Esophagus (tissue), 2 donors: ENCODE measurements around the gene FCRL4. TPM values are rescaled to one million over a fixed set of nuclear protein-coding genes. Genes with fewer than 3 reads are reported as not detected.

ENCODE experiments used
- H3K27ac ChIP-seq, 2 donors: one replicate each; pipeline ENCODE4 v1.5.1; 2013; ENCODE audit warnings: low read depth in 2 of 2, mild to moderate bottlenecking in 2 of 2, inconsistent platforms in 1 of 2, low read length in 1 of 2, moderate library complexity in 1 of 2
- H3K27me3 ChIP-seq, 2 donors: one replicate each; pipeline ENCODE4 v1.6.1; 2013; ENCODE audit warnings: low read length in 2 of 2, control low read depth in 1 of 2, mild to moderate bottlenecking in 1 of 2; ENCODE audit not compliant: insufficient read depth in 2 of 2, control insufficient read depth in 1 of 2
- H3K36me3 ChIP-seq, 2 donors: one replicate each; pipeline ENCODE4 v1.6.1; 2013; ENCODE audit warnings: low read length in 1 of 2; ENCODE audit not compliant: control insufficient read depth in 2 of 2, insufficient read depth in 2 of 2
- H3K4me1 ChIP-seq, 2 donors: one replicate each; pipeline ENCODE4 v1.6.1; 2013; ENCODE audit warnings: low read length in 1 of 2; ENCODE audit not compliant: control insufficient read depth in 2 of 2, insufficient read depth in 2 of 2
- H3K4me3 ChIP-seq, 2 donors: one replicate each; pipeline ENCODE4 v1.5.1; 2013; ENCODE audit warnings: low read length in 2 of 2, mild to moderate bottlenecking in 2 of 2, low read depth in 1 of 2, moderate library complexity in 1 of 2
- H3K9me3 ChIP-seq, 2 donors: one replicate each; pipeline ENCODE4 v1.6.1; 2013; ENCODE audit warnings: mild to moderate bottlenecking in 2 of 2, low read depth in 1 of 2, low read length in 1 of 2, moderate library complexity in 1 of 2; ENCODE audit not compliant: control insufficient read depth in 2 of 2, insufficient read depth in 1 of 2
- WGBS, 2 donors: extraction: QIAGEN DNeasy Blood & Tissue Kit; methylation state at CpG; one replicate each; pipeline ENCODE4 v1.1.7; 2013; 5-methylcytosine and 5-hydroxymethylcytosine counted together
- polyA plus RNA-seq, 2 donors: library from polyadenylated mRNA; stranded (reverse); fragments of 200-250 nt; gene quantifications; one replicate each; pipeline ENCODE4 v1.2.3, GENCODE V29; 2013
- donor health status: healthy with polysubstance abuse.
- donor health status: Bipolar disorder and iron deficiency.

FCRL4 gene
- not detected for polyA plus RNA-seq

DNA sequence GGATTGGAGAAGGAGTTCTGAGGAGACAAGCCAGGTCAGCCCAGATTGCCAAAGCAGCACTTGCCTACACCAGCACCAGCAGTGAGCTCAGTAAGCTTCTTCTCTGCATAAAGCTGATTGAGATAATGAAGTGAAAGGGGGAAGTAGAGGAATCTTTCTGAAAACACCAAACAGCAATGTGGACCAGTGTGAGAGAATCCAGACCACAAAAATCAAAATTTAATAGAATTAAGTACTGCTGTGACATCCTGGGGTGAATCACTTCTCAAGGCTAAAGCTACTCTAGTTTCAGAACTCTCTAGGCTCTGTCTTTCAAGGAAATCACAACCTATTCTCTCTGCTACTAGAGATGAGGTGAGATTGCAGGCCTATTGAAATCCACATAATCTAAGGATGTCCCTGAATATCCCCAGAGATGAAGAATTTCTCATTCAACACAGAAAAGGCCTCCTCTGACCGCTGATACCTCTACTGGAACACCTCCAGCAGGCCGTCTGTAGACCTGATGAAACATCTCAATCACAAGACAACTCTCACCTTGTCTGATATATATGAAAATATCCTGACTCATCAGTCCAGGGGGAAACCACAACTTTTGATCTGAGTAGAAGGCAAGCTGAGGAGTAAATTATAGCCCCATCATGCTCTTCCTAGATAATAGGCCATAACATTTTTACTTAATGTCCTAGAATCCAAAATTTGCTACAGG, at the start of gene FCRL4:
FCRL4 (minus strand) TSS at position 127 of the 709 bp plus-strand sequence. CDS start 141 bp downstream, outside the sequence.
- Histone ChIP-seq H3K4me3 (no peak within 1 kb of the TSS), H3K4me1 (no peaks in the 10 kb centered on the region), H3K27me3 (no peaks in the 10 kb centered on the region), H3K36me3 (no peaks in the 10 kb centered on the region), H3K9me3 (no peaks in the 10 kb centered on the region), H3K27ac (no peak within 1 kb of the TSS)
- WGBS, 2 donors: 63 to 69% methylated on average over 2 of the region's 2 CpGs

DNA sequence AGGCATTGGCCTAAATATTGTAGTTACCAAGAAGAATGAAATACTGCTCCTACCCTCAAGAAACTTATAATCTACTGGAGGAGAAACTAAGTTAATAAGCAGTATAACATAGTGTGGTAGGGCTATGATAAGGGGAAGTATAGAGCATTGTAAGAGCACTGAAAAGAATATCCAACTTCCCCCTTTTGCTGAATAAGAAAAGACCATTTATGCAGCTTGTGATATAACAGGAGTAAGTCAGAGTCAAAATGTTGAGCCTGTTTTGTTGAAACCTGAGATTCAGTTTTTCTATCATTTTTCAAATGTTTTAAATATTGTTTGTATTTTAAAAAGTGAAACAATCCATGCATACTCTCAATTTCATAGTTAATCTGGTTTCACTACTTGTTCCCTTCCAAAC, 48.3 kb upstream of the FCRL4 start:
- H3K4me3 ChIP-seq: no peak overlapping the region
- H3K36me3 ChIP-seq: no peaks in the 10 kb centered on the region
- H3K27me3 ChIP-seq: peaks cover 0 to 3% of the 10 kb centered on the region in 2 donors
- no peaks in the 10 kb centered on the region for H3K4me1 ChIP-seq
- H3K27ac ChIP-seq: no peak overlapping the region
- no peaks in the 10 kb centered on the region for H3K9me3 ChIP-seq

DNA sequence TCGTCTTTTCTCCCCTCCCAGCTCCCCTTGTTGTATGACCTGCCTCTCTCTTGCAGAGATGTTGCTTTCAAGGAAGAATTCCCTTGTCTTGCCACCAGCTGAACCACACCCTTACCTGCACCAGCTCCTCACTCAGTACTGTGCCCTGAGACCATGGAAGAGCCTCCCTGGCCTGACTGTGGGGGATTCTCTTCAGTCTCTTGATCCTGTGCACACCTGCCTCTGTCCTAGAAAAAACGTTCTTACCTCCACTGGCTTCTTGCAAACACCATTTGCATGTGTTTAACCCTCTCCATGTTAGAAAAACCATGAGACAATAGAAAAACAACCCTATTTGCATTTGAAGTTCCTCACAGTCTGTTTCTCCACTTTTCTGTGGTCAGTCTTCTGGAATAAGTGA, 43.3 kb upstream of the FCRL4 start:
- Histone ChIP-seq H3K4me1 (no peaks in the 10 kb centered on the region), H3K36me3 (no peaks in the 10 kb centered on the region), H3K27me3 (no peaks in the 10 kb centered on the region), H3K9me3 (no peaks in the 10 kb centered on the region), H3K4me3 (no peak overlapping the region), H3K27ac (no peak overlapping the region)
- 18 to 22% methylated on average over 2 of the region's 2 CpGs for WGBS, 2 donors

DNA sequence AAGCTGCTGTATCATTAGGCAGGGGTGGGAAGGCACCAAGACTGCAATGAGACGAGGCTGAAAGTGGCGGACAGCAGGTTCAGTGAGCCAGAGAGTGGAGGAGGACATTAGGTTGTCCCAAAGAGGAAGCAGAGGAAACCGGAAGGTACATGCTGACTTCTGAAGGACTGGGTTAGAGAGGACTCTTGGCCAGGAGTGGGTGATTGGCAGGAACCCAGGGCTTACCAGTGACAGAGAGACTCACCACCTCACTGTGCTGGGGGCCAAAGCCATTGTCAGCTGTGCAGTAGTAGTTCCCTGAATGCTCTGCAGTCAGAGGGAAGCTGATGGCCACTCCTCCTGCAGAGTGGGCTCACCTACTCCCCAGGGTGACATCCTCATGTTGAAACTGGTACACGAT, 41.9 kb upstream of the FCRL4 start:
- Histone ChIP-seq H3K4me3 (no peak overlapping the region), H3K27ac (no peak overlapping the region), H3K9me3 (no peaks in the 10 kb centered on the region), H3K27me3 (no peaks in the 10 kb centered on the region), H3K36me3 (no peaks in the 10 kb centered on the region), H3K4me1 (no peaks in the 10 kb centered on the region)
- 51 to 69% methylated on average over 4 of the region's 4 CpGs for WGBS, 2 donors

DNA sequence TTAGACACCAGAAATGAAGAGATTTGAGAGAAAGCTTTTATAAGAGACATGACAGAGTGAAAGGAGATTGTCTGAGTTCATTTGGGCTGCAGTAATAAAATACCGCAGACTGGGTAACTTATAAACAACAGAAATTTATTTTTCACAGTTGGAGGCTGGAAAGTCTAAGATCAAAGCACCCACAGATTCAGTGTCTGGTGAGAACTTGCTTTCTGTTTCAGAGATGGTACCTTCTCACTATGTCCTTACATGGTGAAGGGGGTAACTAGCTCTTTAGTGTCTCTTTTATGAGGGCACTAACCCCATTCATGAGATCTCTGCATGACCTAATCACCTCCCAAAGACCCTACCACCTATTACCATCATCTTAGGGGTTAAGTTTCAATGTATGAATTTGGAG, 30.9 kb upstream of the FCRL4 start:
- no peaks in the 10 kb centered on the region for H3K27me3 ChIP-seq
- H3K9me3 ChIP-seq: no peaks in the 10 kb centered on the region
- no peak overlapping the region for H3K27ac ChIP-seq
- no peaks in the 10 kb centered on the region for H3K36me3 ChIP-seq
- 74 to 84% methylated on average over 1 of the region's 1 CpG for WGBS, 2 donors
- no peak overlapping the region for H3K4me3 ChIP-seq
- H3K4me1 ChIP-seq: no peaks in the 10 kb centered on the region

DNA sequence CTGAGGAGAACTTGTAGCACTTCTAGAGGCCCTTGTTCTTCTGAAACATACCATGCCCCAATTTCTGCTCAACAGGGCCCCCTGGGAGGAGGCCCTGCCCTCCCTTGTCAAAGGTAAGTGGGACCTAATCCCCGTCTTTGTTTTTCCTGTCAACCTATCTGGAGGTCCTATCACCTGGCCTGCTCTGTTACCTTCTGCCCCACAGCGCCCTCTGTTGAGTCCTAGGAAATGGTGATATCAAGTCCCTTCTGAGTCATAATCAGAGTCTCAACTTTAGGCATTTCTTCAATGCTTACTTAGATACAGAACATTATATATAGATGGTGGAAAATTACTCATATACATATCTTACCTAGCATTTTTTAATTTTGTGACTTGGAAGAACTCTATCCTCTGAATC, 28.2 kb upstream of the FCRL4 start:
- Histone ChIP-seq H3K4me1 (no peaks in the 10 kb centered on the region), H3K9me3 (no peaks in the 10 kb centered on the region), H3K36me3 (no peaks in the 10 kb centered on the region), H3K27me3 (no peaks in the 10 kb centered on the region), H3K27ac (no peak overlapping the region), H3K4me3 (no peak overlapping the region)
- 26 to 30% methylated on average over 2 of the region's 2 CpGs for WGBS, 2 donors

DNA sequence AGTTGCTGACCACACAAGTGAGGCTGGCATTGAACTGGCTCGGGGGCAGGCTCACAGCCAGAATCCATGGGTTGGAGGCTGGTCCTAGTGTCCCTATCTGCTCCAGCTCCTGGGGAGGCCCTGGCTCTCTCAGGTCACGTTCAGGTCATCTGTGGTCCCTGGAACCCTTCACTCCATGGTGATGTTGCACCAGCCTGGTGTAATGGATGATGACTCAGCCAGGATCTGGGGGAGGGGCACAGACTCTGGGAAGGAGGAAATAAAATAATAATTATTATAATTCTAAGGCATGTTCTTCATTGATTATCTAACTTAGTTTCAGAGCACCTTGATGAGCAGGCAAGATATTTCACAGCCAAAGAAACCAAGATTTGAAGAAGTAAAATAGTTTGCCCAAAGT, 26.6 kb upstream of the FCRL4 start:
- Histone ChIP-seq H3K9me3 (no peaks in the 10 kb centered on the region), H3K27me3 (no peaks in the 10 kb centered on the region), H3K36me3 (no peaks in the 10 kb centered on the region), H3K27ac (no peak overlapping the region), H3K4me1 (no peaks in the 10 kb centered on the region), H3K4me3 (no peak overlapping the region)
- WGBS, 2 donors: 71% methylated on average over 2 of the region's 2 CpGs

DNA sequence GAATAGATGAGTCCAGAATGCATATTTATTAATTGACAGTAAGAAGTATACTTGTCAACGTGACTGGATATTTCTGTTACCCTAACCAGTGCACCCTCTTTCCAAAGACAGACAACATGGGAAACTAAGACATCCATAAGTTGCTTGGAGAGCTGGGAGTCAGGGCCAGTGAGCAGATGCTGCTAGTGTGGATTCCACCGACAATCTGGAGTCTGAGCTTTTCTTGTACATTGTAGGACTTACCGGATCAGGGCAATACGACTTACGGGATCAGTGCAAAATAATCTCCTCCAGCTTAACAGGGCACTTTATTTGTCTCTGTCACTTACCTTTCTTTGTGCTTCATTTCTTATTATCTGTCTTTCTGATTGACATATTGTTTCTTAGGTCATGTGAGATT, 24.6 kb upstream of the FCRL4 start:
- Histone ChIP-seq H3K27me3 (no peaks in the 10 kb centered on the region), H3K27ac (no peak overlapping the region), H3K36me3 (no peaks in the 10 kb centered on the region), H3K4me1 (no peaks in the 10 kb centered on the region), H3K4me3 (no peak overlapping the region), H3K9me3 (no peaks in the 10 kb centered on the region)
- 89 to 94% methylated on average over 5 of the region's 5 CpGs for WGBS, 2 donors

DNA sequence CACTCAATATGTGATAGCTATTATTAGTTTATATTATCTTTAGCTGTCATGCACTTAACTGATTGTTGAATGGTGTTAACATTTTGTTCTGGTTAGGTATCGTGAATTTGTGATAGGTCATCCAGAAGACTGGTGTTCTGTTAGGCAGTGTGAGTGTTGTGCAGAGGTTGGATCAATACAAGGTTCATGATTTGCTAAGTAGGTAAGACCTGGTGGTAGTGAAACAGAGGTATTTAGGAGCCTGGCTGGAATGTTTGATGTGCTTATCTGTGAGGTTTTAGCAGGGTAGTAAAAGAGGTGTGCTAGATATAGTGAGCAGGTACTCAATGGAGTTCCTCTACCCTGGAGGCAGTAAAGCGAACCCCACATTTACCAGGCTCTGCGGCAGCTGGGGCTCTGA, 20.3 kb upstream of the FCRL4 start:
- 73 to 84% methylated on average over 3 of the region's 3 CpGs for WGBS, 2 donors
- H3K27ac ChIP-seq: no peak overlapping the region
- H3K36me3 ChIP-seq: no peaks in the 10 kb centered on the region
- no peaks in the 10 kb centered on the region for H3K9me3 ChIP-seq
- H3K4me1 ChIP-seq: no peaks in the 10 kb centered on the region
- no peak overlapping the region for H3K4me3 ChIP-seq
- no peaks in the 10 kb centered on the region for H3K27me3 ChIP-seq

DNA sequence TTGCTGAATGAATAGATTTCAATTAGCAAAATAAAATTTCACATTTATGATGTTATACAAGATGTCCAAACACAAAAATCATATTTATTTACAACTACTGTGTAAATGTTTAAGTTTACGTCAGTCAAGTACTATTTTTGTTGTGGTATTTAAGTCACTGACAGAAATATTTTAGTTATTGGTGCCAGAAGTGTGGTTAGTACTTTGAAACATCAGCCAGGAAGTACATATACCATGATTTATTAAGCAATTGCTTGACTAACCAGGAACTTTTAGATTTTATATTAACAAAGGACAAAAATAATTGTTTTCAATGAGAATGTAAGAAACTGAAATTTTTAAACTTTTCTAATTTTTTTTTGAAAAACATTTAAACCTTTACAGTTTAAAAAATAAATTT, 2.4 kb upstream of the FCRL4 start:
- WGBS, 2 donors: 33 to 41% methylated on average over 1 of the region's 1 CpG
- H3K4me1 ChIP-seq: no peaks in the 10 kb centered on the region

More for the DNA sequence above, 2.4 kb upstream of the FCRL4 start:
- Histone ChIP-seq H3K4me3 (no peak overlapping the region), H3K27me3 (no peaks in the 10 kb centered on the region), H3K9me3 (no peaks in the 10 kb centered on the region), H3K36me3 (no peaks in the 10 kb centered on the region), H3K27ac (no peak overlapping the region)
